Measurements from ENCODE around the gene TSACC.
A peak's percentile ranks its signal among the peaks of the same experiment; 100 is the strongest.

Gene TSACC

GRCh38 chr1:156372265-156372586 is 33.9 kb downstream of the TSACC start:
- no peak overlapping the region for H3K4me3 ChIP-seq (ENCODE audit: low read depth in 1 of 2, low read length in 2 of 2)
- no peaks in the 10 kb centered on the region for H3K36me3 ChIP-seq (ENCODE audit: control insufficient read depth in 1 of 2, insufficient read depth in 2 of 2, low read length in 2 of 2)
- H3K9me3 ChIP-seq (ENCODE audit: control insufficient read depth in 1 of 2, low read length in 2 of 2): no peaks in the 10 kb centered on the region
- no peak overlapping the region for H3K27ac ChIP-seq (ENCODE audit: low read depth, low read length)
- H3K9ac ChIP-seq (ENCODE audit: low read depth in 1 of 2, low read length in 2 of 2): no peak overlapping the region
- peaks cover 6 to 10% of the 10 kb centered on the region in 2 donors for H3K27me3 ChIP-seq (ENCODE audit: control insufficient read depth in 1 of 2, insufficient read depth in 2 of 2, low read length in 2 of 2)
- peaks cover 0 to 11% of the 10 kb centered on the region in 2 donors for H3K4me1 ChIP-seq (ENCODE audit: control insufficient read depth in 1 of 2, insufficient read depth in 2 of 2, low read length in 2 of 2)

- no peak overlapping the region for H3K9ac ChIP-seq (ENCODE audit: low read depth in 1 of 2, low read length in 2 of 2)
Observed at GRCh38 chr1:156372876-156373275, 34.5 kb downstream of the TSACC start.

GRCh38 chr1:156373546-156373945 is 35.2 kb downstream of the TSACC start:
- H3K27me3 ChIP-seq (ENCODE audit: control insufficient read depth in 1 of 2, insufficient read depth in 2 of 2, low read length in 2 of 2): peaks cover 6% of the 10 kb centered on the region in 2 donors
- H3K27ac ChIP-seq (ENCODE audit: low read depth, low read length): no peak overlapping the region
- H3K36me3 ChIP-seq (ENCODE audit: control insufficient read depth in 1 of 2, insufficient read depth in 2 of 2, low read length in 2 of 2): no peaks in the 10 kb centered on the region
- H3K9ac ChIP-seq (ENCODE audit: low read depth in 1 of 2, low read length in 2 of 2): no peak overlapping the region
- no peak overlapping the region for H3K4me3 ChIP-seq (ENCODE audit: low read depth in 1 of 2, low read length in 2 of 2)
- H3K9me3 ChIP-seq (ENCODE audit: control insufficient read depth in 1 of 2, low read length in 2 of 2): no peaks in the 10 kb centered on the region
- H3K4me1 ChIP-seq (ENCODE audit: control insufficient read depth in 1 of 2, insufficient read depth in 2 of 2, low read length in 2 of 2): peaks cover 0 to 12% of the 10 kb centered on the region in 2 donors

More at GRCh38 chr1:156372876-156373275, 34.5 kb downstream of the TSACC start:
- Histone ChIP-seq H3K36me3 (ENCODE audit: control insufficient read depth in 1 of 2, insufficient read depth in 2 of 2, low read length in 2 of 2) (no peaks in the 10 kb centered on the region), H3K27ac (ENCODE audit: low read depth, low read length) (no peak overlapping the region), H3K27me3 (ENCODE audit: control insufficient read depth in 1 of 2, insufficient read depth in 2 of 2, low read length in 2 of 2) (peaks cover 6% of the 10 kb centered on the region in 2 donors), H3K4me1 (ENCODE audit: control insufficient read depth in 1 of 2, insufficient read depth in 2 of 2, low read length in 2 of 2) (peaks cover 0 to 11% of the 10 kb centered on the region in 2 donors), H3K9me3 (ENCODE audit: control insufficient read depth in 1 of 2, low read length in 2 of 2) (no peaks in the 10 kb centered on the region), H3K4me3 (ENCODE audit: low read depth in 1 of 2, low read length in 2 of 2) (no peak overlapping the region)

- Histone ChIP-seq H3K36me3 (ENCODE audit: control insufficient read depth in 1 of 2, insufficient read depth in 2 of 2, low read length in 2 of 2) (no peaks in the 10 kb centered on the region), H3K9me3 (ENCODE audit: control insufficient read depth in 1 of 2, low read length in 2 of 2) (no peaks in the 10 kb centered on the region), H3K27ac (ENCODE audit: low read depth, low read length) (no peak overlapping the region), H3K4me1 (ENCODE audit: control insufficient read depth in 1 of 2, insufficient read depth in 2 of 2, low read length in 2 of 2) (peaks cover 5 to 14% of the 10 kb centered on the region in 2 donors), H3K9ac (ENCODE audit: low read depth in 1 of 2, low read length in 2 of 2) (no peak overlapping the region), H3K4me3 (ENCODE audit: low read depth in 1 of 2, low read length in 2 of 2) (no peak overlapping the region), H3K27me3 (ENCODE audit: control insufficient read depth in 1 of 2, insufficient read depth in 2 of 2, low read length in 2 of 2) (no peaks in the 10 kb centered on the region)
Observed at GRCh38 chr1:156376146-156376545, 37.8 kb downstream of the TSACC start.

GRCh38 chr1:156376958-156377919 is 38.9 kb downstream of the TSACC start:
- no peaks in the 10 kb centered on the region for H3K36me3 ChIP-seq (ENCODE audit: control insufficient read depth in 1 of 2, insufficient read depth in 2 of 2, low read length in 2 of 2)
- no peak overlapping the region for H3K9ac ChIP-seq (ENCODE audit: low read depth in 1 of 2, low read length in 2 of 2)
- H3K27ac ChIP-seq (ENCODE audit: low read depth, low read length): no peak overlapping the region
- H3K4me3 ChIP-seq (ENCODE audit: low read depth in 1 of 2, low read length in 2 of 2): no peak overlapping the region
- H3K27me3 ChIP-seq (ENCODE audit: control insufficient read depth in 1 of 2, insufficient read depth in 2 of 2, low read length in 2 of 2): no peaks in the 10 kb centered on the region
- H3K4me1 ChIP-seq (ENCODE audit: control insufficient read depth in 1 of 2, insufficient read depth in 2 of 2, low read length in 2 of 2): peaks cover 5 to 9% of the 10 kb centered on the region in 2 donors
- H3K9me3 ChIP-seq (ENCODE audit: control insufficient read depth in 1 of 2, low read length in 2 of 2): no peaks in the 10 kb centered on the region

GRCh38 chr1:156378557-156378956 is 40.2 kb downstream of the TSACC start:
- H3K4me1 ChIP-seq (ENCODE audit: control insufficient read depth in 1 of 2, insufficient read depth in 2 of 2, low read length in 2 of 2): peaks cover 5 to 9% of the 10 kb centered on the region in 2 donors
- H3K27ac ChIP-seq (ENCODE audit: low read depth, low read length): no peak overlapping the region
- H3K27me3 ChIP-seq (ENCODE audit: control insufficient read depth in 1 of 2, insufficient read depth in 2 of 2, low read length in 2 of 2): no peaks in the 10 kb centered on the region

GRCh38 chr1:156379420-156380165 is 41.3 kb downstream of the TSACC start:
- Histone ChIP-seq H3K4me3 (ENCODE audit: low read depth in 1 of 2, low read length in 2 of 2) (peak overlapping the region in 1 of 2 donors; percentile 43), H3K36me3 (ENCODE audit: control insufficient read depth in 1 of 2, insufficient read depth in 2 of 2, low read length in 2 of 2) (no peaks in the 10 kb centered on the region), H3K4me1 (ENCODE audit: control insufficient read depth in 1 of 2, insufficient read depth in 2 of 2, low read length in 2 of 2) (peaks cover 5 to 9% of the 10 kb centered on the region in 2 donors), H3K27me3 (ENCODE audit: control insufficient read depth in 1 of 2, insufficient read depth in 2 of 2, low read length in 2 of 2) (no peaks in the 10 kb centered on the region), H3K27ac (ENCODE audit: low read depth, low read length) (no peak overlapping the region), H3K9ac (ENCODE audit: low read depth in 1 of 2, low read length in 2 of 2) (no peak overlapping the region), H3K9me3 (ENCODE audit: control insufficient read depth in 1 of 2, low read length in 2 of 2) (no peaks in the 10 kb centered on the region)

More at GRCh38 chr1:156378557-156378956, 40.2 kb downstream of the TSACC start:
- Histone ChIP-seq H3K4me3 (ENCODE audit: low read depth in 1 of 2, low read length in 2 of 2) (no peak overlapping the region), H3K9me3 (ENCODE audit: control insufficient read depth in 1 of 2, low read length in 2 of 2) (no peaks in the 10 kb centered on the region), H3K9ac (ENCODE audit: low read depth in 1 of 2, low read length in 2 of 2) (no peak overlapping the region), H3K36me3 (ENCODE audit: control insufficient read depth in 1 of 2, insufficient read depth in 2 of 2, low read length in 2 of 2) (no peaks in the 10 kb centered on the region)

GRCh38 chr1:156382561-156382960 is 44.2 kb downstream of the TSACC start:
- no peaks in the 10 kb centered on the region for H3K36me3 ChIP-seq (ENCODE audit: control insufficient read depth in 1 of 2, insufficient read depth in 2 of 2, low read length in 2 of 2)
- H3K4me1 ChIP-seq (ENCODE audit: control insufficient read depth in 1 of 2, insufficient read depth in 2 of 2, low read length in 2 of 2): peaks cover 5 to 9% of the 10 kb centered on the region in 2 donors
- no peak overlapping the region for H3K9ac ChIP-seq (ENCODE audit: low read depth in 1 of 2, low read length in 2 of 2)

GRCh38 chr1:156383023-156383422 is 44.7 kb downstream of the TSACC start:
- Histone ChIP-seq H3K4me1 (ENCODE audit: control insufficient read depth in 1 of 2, insufficient read depth in 2 of 2, low read length in 2 of 2) (peaks cover 5 to 9% of the 10 kb centered on the region in 2 donors), H3K36me3 (ENCODE audit: control insufficient read depth in 1 of 2, insufficient read depth in 2 of 2, low read length in 2 of 2) (no peaks in the 10 kb centered on the region), H3K27me3 (ENCODE audit: control insufficient read depth in 1 of 2, insufficient read depth in 2 of 2, low read length in 2 of 2) (peaks cover 12 to 15% of the 10 kb centered on the region in 2 donors), H3K4me3 (ENCODE audit: low read depth in 1 of 2, low read length in 2 of 2) (no peak overlapping the region), H3K9ac (ENCODE audit: low read depth in 1 of 2, low read length in 2 of 2) (no peak overlapping the region), H3K27ac (ENCODE audit: low read depth, low read length) (no peak overlapping the region), H3K9me3 (ENCODE audit: control insufficient read depth in 1 of 2, low read length in 2 of 2) (no peaks in the 10 kb centered on the region)

More at GRCh38 chr1:156382561-156382960, 44.2 kb downstream of the TSACC start:
- Histone ChIP-seq H3K9me3 (ENCODE audit: control insufficient read depth in 1 of 2, low read length in 2 of 2) (no peaks in the 10 kb centered on the region), H3K4me3 (ENCODE audit: low read depth in 1 of 2, low read length in 2 of 2) (no peak overlapping the region), H3K27ac (ENCODE audit: low read depth, low read length) (no peak overlapping the region), H3K27me3 (ENCODE audit: control insufficient read depth in 1 of 2, insufficient read depth in 2 of 2, low read length in 2 of 2) (peaks cover 7 to 10% of the 10 kb centered on the region in 2 donors)

GRCh38 chr1:156384007-156384406 is 45.7 kb downstream of the TSACC start:
- H3K4me3 ChIP-seq (ENCODE audit: low read depth in 1 of 2, low read length in 2 of 2): no peak overlapping the region
- no peaks in the 10 kb centered on the region for H3K36me3 ChIP-seq (ENCODE audit: control insufficient read depth in 1 of 2, insufficient read depth in 2 of 2, low read length in 2 of 2)
- no peaks in the 10 kb centered on the region for H3K9me3 ChIP-seq (ENCODE audit: control insufficient read depth in 1 of 2, low read length in 2 of 2)
- peaks cover 17 to 22% of the 10 kb centered on the region in 2 donors for H3K27me3 ChIP-seq (ENCODE audit: control insufficient read depth in 1 of 2, insufficient read depth in 2 of 2, low read length in 2 of 2)
- H3K27ac ChIP-seq (ENCODE audit: low read depth, low read length): no peak overlapping the region
- H3K9ac ChIP-seq (ENCODE audit: low read depth in 1 of 2, low read length in 2 of 2): no peak overlapping the region
- H3K4me1 ChIP-seq (ENCODE audit: control insufficient read depth in 1 of 2, insufficient read depth in 2 of 2, low read length in 2 of 2): peaks cover 5% of the 10 kb centered on the region in 2 donors

Measured in duodenal mucosa (tissue), 2 donors.